22Rv1 (cell line): ENCODE data around the gene KPNB1.

Source experiments
- ZFX ChIP-seq: fragments of 450-650 bp; IDR thresholded peaks from 2 replicates; pipeline ENCODE4 v1.6.1; 2017; ENCODE audit warnings: antibody characterized with exemption, borderline replicate concordance
- TF ChIP-seq, protein P1 (sequence below): fragments of 450-650 bp; IDR thresholded peaks from 2 replicates; pipeline ENCODE4 v1.5.1; 2017; ENCODE audit warnings: mild to moderate bottlenecking

- TF ChIP-seq, protein P1, sequence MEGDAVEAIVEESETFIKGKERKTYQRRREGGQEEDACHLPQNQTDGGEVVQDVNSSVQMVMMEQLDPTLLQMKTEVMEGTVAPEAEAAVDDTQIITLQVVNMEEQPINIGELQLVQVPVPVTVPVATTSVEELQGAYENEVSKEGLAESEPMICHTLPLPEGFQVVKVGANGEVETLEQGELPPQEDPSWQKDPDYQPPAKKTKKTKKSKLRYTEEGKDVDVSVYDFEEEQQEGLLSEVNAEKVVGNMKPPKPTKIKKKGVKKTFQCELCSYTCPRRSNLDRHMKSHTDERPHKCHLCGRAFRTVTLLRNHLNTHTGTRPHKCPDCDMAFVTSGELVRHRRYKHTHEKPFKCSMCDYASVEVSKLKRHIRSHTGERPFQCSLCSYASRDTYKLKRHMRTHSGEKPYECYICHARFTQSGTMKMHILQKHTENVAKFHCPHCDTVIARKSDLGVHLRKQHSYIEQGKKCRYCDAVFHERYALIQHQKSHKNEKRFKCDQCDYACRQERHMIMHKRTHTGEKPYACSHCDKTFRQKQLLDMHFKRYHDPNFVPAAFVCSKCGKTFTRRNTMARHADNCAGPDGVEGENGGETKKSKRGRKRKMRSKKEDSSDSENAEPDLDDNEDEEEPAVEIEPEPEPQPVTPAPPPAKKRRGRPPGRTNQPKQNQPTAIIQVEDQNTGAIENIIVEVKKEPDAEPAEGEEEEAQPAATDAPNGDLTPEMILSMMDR: peak; percentile 35
- no peak for TF ChIP-seq ZFX
Measured at GRCh38 chr17:47618410-47618809, 31.3 kb upstream of the KPNB1 start.
